GM19351 (cell line): ENCODE measurements around the gene DAPK1.

ENCODE experiments used
- ATAC-seq: cut with Tn5 transposase; IDR thresholded peaks from one replicate; pipeline ENCODE4 v1.9.1; 2021; ENCODE audit warnings: mild to moderate bottlenecking, moderate library complexity; ENCODE audit not compliant: unreplicated experiment

The DAPK1 gene

GRCh38 chr9:87678650-87679355 lies 181.1 kb downstream of the DAPK1 start:
- ATAC-seq = no peak

DNA sequence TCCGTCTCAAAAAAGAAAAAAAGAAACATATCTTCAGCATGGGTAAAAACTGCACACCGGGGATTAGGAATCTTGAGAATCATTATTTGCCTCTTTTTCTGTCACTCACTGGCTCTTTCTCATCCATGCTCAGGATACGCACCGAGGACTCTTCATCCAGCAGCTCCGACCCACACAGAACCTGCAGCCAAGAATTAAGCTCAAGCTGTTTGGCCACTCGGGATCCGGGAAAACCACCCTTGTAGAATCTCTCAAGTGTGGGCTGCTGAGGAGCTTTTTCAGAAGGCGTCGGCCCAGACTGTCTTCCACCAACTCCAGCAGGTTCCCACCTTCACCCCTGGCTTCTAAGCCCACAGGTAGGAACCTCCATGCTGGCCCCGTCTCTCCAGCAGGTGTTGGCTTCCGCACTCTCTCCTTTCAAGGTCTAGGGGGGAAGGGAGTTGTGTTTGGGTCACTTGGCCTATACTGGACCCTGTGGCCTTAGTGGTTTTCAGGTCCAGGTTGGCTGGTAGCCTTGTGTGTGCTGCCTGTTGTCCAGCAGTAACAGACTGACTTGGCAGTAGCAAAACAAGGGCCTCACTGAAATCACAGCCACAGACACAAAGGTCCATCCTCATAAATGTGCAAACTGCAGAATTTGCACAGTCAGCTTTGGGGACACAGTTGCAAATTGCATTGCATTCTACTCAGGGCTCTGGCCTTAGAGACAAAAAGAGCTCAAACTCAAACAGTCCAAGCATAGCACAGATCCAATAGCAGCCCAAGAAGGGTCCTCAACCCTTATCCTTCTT lies 183.8 kb downstream of the DAPK1 start:
- no peak for ATAC-seq

DNA sequence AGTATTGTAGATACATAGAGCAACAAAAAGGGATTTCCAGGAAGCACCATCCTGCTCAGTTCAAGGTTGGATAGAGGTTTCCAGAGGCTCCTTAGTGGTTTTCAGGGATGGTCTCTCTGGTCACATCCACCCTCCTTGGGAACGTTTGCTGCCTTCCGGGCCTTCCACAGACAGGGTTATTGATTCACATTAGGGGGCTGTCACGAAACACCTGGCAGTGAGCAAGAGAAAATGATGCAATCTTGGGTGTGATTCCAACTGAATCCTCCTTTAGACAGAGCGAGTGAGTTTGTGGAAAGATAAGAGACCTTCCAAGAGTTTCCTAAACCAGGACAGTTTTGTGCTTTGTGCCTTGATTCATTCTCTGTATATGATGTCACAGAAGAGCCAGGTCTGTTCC lies 184.4 kb downstream of the DAPK1 start:
- ATAC-seq = no peak

DNA sequence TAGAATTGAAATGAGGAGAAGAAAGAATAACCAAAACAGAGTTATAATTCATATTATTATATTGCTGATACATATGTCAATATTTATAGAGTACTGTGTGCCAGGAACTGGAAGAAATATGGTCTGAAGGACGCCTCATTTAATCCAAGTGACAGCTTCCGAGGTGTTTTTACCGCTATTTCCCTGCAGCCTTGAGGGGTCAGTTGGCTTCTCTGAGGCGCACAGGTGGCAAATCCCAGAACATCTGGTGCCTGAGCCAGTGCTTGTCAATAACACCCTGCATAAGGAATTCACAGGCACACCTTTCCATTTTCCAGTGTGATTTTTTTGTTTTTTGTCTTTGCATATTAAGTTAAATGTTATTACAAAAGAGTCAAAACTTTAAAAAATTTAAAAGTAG lies 185.0 kb downstream of the DAPK1 start:
- ATAC-seq = no peak

DNA sequence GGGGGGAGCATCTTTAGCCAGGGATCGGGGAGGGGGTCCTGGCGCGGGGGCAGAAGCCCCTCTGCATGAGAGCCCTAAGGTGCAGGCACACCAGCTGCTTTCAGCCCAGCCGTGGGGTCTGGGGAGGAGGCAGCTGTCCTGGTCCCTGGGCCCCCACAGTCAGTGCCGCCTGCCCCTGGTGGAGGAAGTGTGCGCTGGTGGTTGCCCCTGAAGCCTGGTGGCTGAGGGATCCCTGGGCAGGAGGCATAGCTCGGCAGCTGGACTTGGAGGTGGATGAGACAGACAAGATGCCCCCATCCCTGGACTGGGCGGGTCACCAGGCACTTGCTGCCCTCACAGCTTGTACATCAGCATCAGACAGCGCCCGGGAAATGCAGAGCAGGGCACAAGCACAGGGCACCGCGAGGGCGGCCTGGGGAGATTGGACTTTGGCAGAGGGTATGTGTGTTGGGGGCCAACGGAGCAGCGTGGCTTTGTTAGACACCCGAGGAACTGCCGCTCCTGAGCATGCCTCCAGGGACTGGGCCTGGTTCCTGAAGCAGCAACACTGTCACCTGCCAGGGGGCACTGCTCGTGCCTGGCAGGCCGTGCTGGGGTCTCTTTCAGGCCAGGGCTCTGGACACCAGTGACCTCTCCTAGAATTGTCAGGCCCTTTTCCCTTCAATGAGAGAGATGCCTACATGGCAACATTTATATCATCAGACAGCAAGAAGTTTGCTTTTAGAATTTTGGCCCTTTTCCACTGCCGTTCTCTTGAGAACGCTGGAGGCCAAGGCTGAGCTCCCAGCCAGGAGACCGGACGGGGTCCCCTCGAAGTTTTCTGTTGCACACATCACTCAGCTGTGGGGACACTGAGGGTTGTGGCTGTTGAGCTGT lies 186.3 kb downstream of the DAPK1 start:
- ATAC-seq = no peak

GRCh38 chr9:87684627-87685219 lies 187.1 kb downstream of the DAPK1 start:
- no peak for ATAC-seq

DNA sequence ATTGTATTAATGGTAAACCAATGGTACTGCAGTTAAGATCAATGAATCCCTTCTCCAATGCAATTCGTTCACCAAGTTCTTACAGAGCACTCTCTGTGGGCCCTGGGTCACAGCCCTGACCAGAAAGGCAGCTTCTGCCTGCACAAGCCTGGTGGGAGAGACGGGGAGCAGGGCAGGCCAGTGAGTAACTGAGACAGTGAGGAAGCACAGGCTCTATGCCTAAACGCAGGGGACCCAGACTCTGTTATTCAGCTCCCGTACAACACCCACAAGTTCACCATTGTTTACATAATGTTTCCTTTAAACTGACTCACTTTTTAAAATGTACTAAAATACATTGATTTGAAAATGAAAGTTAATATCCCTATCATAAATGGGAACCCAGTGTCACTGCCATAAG lies 187.8 kb downstream of the DAPK1 start:
- no peak for ATAC-seq

GRCh38 chr9:87685871-87686519 lies 188.3 kb downstream of the DAPK1 start:
- no peak for ATAC-seq

DNA sequence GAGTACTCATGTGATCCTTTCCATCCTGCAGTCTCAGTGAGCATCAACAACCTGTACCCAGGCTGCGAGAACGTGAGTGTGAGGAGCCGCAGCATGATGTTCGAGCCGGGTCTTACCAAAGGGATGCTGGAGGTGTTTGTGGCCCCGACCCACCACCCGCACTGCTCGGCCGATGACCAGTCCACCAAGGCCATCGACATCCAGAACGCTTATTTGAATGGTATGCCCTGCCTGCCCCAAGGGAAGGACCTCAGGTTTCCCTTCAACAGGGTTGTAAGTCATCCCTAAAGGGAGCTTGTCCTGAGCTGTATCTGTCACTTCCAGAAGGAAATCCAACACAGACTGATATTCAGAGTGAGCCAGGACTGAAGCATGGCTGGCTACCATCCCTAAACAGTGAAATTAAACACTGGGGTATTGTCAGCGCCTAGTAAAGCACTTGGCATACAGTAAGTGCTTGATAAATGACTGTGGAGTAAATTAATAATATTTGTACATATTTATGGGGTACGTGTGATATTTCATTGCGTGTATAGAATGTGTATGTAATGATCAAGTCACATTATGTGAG lies 188.9 kb downstream of the DAPK1 start:
- ATAC-seq = no peak

DNA sequence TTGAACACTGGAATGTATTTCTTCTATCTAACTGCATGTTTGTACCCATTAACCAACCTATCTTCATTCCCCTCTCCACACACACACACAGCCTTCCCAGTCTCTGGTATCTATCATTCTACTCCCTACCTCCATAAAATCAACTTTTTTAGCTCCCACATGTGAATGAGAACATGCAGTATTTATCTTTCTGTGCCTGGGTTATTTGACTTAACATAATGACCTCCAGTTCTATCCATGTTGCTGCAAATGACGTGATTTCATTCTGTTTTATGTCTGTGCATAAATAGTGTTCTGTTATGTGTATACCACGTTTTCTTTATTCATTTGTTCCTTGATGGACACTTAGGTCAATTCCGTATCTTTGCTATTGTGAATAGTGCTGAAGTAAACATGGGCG lies 189.5 kb downstream of the DAPK1 start:
- ATAC-seq = no peak

- no peak for ATAC-seq
Measured at GRCh38 chr9:87694236-87694755, 196.6 kb downstream of the DAPK1 start.

DNA sequence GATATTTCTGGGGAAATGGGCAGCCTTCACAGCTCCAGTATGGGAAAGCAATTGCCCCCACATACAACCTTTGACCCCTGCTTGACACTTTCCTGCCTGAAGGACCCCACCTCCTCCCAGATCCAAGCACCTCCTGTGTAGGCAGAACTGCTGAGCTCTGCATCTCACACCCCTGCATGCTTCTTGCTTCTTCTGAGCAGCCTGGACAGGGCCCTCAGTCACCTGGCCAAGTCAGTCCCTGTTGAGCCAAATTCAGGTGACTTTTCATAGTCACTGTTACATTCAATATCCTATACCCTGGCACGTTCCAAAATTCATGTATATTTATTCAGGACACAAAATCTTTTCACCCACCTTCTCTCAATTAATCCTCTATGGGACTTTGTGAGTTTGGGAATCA lies 197.9 kb downstream of the DAPK1 start:
- ATAC-seq = no peak

GRCh38 chr9:87696641-87697040 lies 199.0 kb downstream of the DAPK1 start:
- no peak for ATAC-seq

GRCh38 chr9:87698069-87698809 lies 200.6 kb downstream of the DAPK1 start:
- ATAC-seq = no peak

DNA sequence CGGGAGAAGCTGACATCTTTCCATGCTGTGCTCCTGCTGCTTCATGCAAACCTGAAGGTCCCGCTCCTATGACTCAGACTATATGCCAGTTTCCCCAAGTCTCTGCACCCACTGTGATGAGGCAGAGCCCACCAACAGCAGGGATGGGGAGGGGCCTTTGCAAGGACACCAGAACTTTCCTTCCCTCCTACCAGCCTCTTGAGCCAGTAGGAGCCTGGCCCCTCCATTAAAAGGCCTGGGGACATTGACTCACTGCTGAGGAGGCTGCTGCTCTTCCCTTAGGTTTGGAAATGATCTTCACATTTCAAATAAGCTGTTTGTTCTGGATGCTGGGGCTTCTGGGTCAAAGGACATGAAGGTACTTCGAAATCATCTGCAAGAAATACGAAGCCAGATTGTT lies 202.2 kb downstream of the DAPK1 start:
- no peak for ATAC-seq

DNA sequence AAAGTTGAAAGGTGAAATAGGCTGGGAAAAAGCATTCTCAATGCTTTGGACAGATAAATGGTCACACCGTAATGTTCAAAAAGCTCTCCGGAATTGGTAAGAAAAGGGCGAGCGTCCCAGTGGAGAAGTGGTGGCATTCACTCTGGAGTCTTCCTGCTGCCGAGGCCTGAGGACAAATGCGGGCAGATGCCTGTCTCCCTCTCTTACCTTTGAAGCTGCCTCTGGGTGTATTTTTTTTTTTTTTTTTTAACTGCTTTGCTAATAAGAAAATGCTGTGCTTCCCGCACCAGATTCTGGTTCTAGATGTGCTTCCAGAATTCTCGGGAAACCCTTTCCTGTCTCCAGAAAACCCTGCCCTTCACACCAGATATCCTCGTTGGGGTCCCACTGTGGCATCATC lies 203.8 kb downstream of the DAPK1 start:
- no peak for ATAC-seq

GRCh38 chr9:87701931-87702421 lies 204.3 kb downstream of the DAPK1 start:
- ATAC-seq = no peak

DNA sequence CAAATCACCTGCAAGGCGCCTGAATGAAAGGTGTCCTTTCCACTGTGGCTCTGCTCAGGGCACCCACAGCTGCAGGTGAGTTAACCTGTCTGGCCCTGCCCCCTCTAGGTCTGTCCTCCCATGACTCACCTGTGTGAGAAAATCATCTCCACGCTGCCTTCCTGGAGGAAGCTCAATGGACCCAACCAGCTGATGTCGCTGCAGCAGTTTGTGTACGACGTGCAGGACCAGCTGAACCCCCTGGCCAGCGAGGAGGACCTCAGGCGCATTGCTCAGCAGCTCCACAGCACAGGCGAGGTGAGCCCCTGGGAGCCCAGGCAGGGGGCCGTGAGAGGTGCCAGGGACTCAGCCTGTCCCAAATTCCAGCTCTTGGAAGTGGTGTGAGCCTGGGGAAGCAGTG lies 205.3 kb downstream of the DAPK1 start:
- ATAC-seq = no peak

- ATAC-seq = no peak
Measured at GRCh38 chr9:87703636-87704276, 206.1 kb downstream of the DAPK1 start.
